SH-SY5Y (cell line): Measurements from ENCODE around the gene ZNF280A.

Experiments
- GATA2 ChIP-seq: IDR thresholded peaks from 2 replicates; pipeline ENCODE4 v1.6.1; 2011; ENCODE audit warnings: mild to moderate bottlenecking, low read depth, low read length
- GATA3 ChIP-seq: IDR thresholded peaks from 2 replicates; pipeline ENCODE4 v1.6.1; 2011; ENCODE audit warnings: low read depth, mild to moderate bottlenecking, low read length, moderate library complexity

DNA sequence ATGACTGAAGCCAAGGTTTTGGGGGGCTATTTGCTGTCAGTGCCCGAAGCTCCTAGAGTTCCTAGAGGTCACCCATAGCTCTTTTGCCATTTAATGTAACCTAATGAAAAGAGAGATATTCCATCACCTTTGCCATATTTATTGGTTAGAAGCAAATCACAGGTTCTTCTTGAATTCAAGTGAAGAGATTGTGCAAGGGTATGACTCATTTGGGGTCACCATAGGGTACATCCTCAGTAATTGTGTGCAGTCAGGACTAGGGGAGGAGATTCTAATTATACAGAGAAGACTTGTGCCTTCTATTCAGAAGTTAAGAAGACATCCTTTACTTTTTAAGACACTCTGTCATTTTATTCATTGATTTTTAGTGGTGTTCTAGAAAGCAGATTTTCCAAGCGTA, 45.9 kb upstream of the ZNF280A start:
- no peak for TF ChIP-seq GATA3
- TF ChIP-seq GATA2, result no peak
